Liver (tissue), 9 donors: ENCODE results near the gene SLC28A2. TPM values are rescaled to one million over a fixed set of nuclear protein-coding genes. Genes with fewer than 3 reads are reported as not detected.

Source experiments
- DNase-seq: peaks from one replicate; pipeline ENCODE4 v3.0.0-alpha.2; 2017; ENCODE audit warnings: low spot score
- H3K27ac ChIP-seq, 2 donors: one replicate each; pipeline ENCODE4 v1.7.0; 2013; ENCODE audit warnings: inconsistent platforms in 2 of 2, low read length in 2 of 2, control low read depth in 1 of 2, low read depth in 1 of 2, mild to moderate bottlenecking in 1 of 2
- H3K27me3 ChIP-seq, 4 donors: one replicate each; pipeline versions ENCODE4 v1.6.1 to v1.7.0; 2013; ENCODE audit warnings: low read length in 3 of 4, inconsistent platforms in 1 of 4, mild to moderate bottlenecking in 1 of 4, moderate library complexity in 1 of 4; ENCODE audit not compliant: control insufficient read depth in 4 of 4, insufficient read depth in 4 of 4
- H3K36me3 ChIP-seq, 4 donors: one replicate each; pipeline versions ENCODE4 v1.6.1 to v1.7.0; 2013; ENCODE audit warnings: low read length in 3 of 4, mild to moderate bottlenecking in 3 of 4, low read depth in 1 of 4, moderate library complexity in 1 of 4; ENCODE audit not compliant: control insufficient read depth in 4 of 4, insufficient read depth in 3 of 4
- H3K4me1 ChIP-seq, 4 donors: one replicate each; pipeline versions ENCODE4 v1.6.1 to v1.7.0; 2013; ENCODE audit warnings: low read length in 3 of 4, mild to moderate bottlenecking in 3 of 4, moderate library complexity in 1 of 4; ENCODE audit not compliant: control insufficient read depth in 4 of 4, insufficient read depth in 4 of 4
- H3K4me3 ChIP-seq, 3 donors: one replicate each; pipeline versions ENCODE4 v1.6.1 to v1.7.0; 2013; ENCODE audit warnings: low read length in 3 of 3, control low read depth in 1 of 3, low read depth in 1 of 3, mild to moderate bottlenecking in 1 of 3
- H3K9ac ChIP-seq, 2 donors: one replicate each; pipeline ENCODE4 v1.7.0; 2013; ENCODE audit warnings: low read length in 2 of 2, mild to moderate bottlenecking in 2 of 2, moderate library complexity in 2 of 2, control low read depth in 1 of 2, low read depth in 1 of 2
- H3K9me3 ChIP-seq, 4 donors: one replicate each; pipeline versions ENCODE4 v1.6.1 to v1.7.0; 2013; ENCODE audit warnings: low read length in 3 of 4; ENCODE audit not compliant: control insufficient read depth in 4 of 4
- CTCF ChIP-seq: fragments of 150-350 bp; IDR thresholded peaks from 2 replicates; pipeline ENCODE4 v1.5.1; 2017; ENCODE audit warnings: improper control_type of control experiment, low read depth, low read length; ENCODE audit not compliant: missing input control
- EGR1 ChIP-seq, 2 donors: IDR thresholded peaks; 2 replicates each; pipeline ENCODE4 v1.6.1; 2016 to 2018; ENCODE audit warnings: antibody characterized with exemption in 2 of 2, low read depth in 2 of 2
- FOXA1 ChIP-seq: IDR thresholded peaks from 2 replicates; pipeline ENCODE4 v1.6.1; 2016; ENCODE audit warnings: antibody characterized with exemption
- FOXA2 ChIP-seq: IDR thresholded peaks from 2 replicates; pipeline ENCODE4 v1.6.1; 2016; ENCODE audit warnings: antibody characterized with exemption
- GABPA ChIP-seq, 2 donors: IDR thresholded peaks in 1 of 2; conservative IDR thresholded peaks in 1 of 2; 2 replicates each; pipeline ENCODE4 v1.6.1; 2016; ENCODE audit warnings: antibody characterized with exemption in 2 of 2, mild to moderate bottlenecking in 1 of 2, moderate library complexity in 1 of 2
- HNF4A ChIP-seq, 2 donors: conservative IDR thresholded peaks; 2 replicates each; pipeline ENCODE4 v1.6.1; 2016; ENCODE audit warnings: antibody characterized with exemption in 2 of 2, mild to moderate bottlenecking in 2 of 2
- HNF4G ChIP-seq: IDR thresholded peaks from 2 replicates; pipeline ENCODE4 v1.6.1; 2016; ENCODE audit warnings: antibody characterized with exemption
- JUND ChIP-seq, 2 donors: IDR thresholded peaks; 2 replicates each; pipeline ENCODE4 v1.6.1; 2016; ENCODE audit warnings: antibody characterized with exemption in 2 of 2
- MAX ChIP-seq: IDR thresholded peaks from 2 replicates; pipeline ENCODE4 v1.6.1; 2016; ENCODE audit warnings: antibody characterized with exemption
- NR2F2 ChIP-seq: IDR thresholded peaks from 2 replicates; pipeline ENCODE4 v1.6.1; 2016; ENCODE audit warnings: antibody characterized with exemption
- RAD21 ChIP-seq, 2 donors: IDR thresholded peaks; 2 replicates each; pipeline ENCODE4 v1.6.1; 2016; ENCODE audit warnings: antibody characterized with exemption in 2 of 2, mild to moderate bottlenecking in 2 of 2
- REST ChIP-seq: IDR thresholded peaks from 2 replicates; pipeline ENCODE4 v1.6.1; 2016; ENCODE audit warnings: antibody characterized with exemption, mild to moderate bottlenecking
- RXRA ChIP-seq, 2 donors: IDR thresholded peaks; 2 replicates each; pipeline ENCODE4 v1.6.1; 2017 to 2018; ENCODE audit warnings: antibody characterized with exemption in 2 of 2, mild to moderate bottlenecking in 1 of 2
- SP1 ChIP-seq: IDR thresholded peaks from 2 replicates; pipeline ENCODE4 v1.6.1; 2018; ENCODE audit warnings: antibody characterized with exemption, mild to moderate bottlenecking
- TAF1 ChIP-seq: conservative IDR thresholded peaks from 2 replicates; pipeline ENCODE4 v1.6.1; 2016; ENCODE audit warnings: antibody characterized with exemption, mild to moderate bottlenecking
- YY1 ChIP-seq: IDR thresholded peaks from 2 replicates; pipeline ENCODE4 v1.6.1; 2016; ENCODE audit warnings: antibody characterized with exemption, mild to moderate bottlenecking
- WGBS: extraction: QIAGEN DNeasy Blood & Tissue Kit; methylation state at CpG from one replicate; pipeline ENCODE4 v1.1.7; 2013; 5-methylcytosine and 5-hydroxymethylcytosine counted together
- polyA plus RNA-seq, 2 donors: library from polyadenylated mRNA; stranded (reverse) in 1 of 2; unstranded in 1 of 2; fragments of 200-250 nt in 1 of 2; fragments of >200 nt in 1 of 2; fragmentation: Nextera tagmentation in 1 of 2; extraction: Ambion mirVana in 1 of 2; gene quantifications; one replicate each; pipeline versions ENCODE4 v1.2.1 to v1.2.3, GENCODE V29; 2013 to 2015
- total RNA-seq, 2 donors: library from RNA; depleted of rRNA; stranded (reverse); fragments of >200 nt; gene quantifications; one replicate each; pipeline ENCODE4 v1.2.3, GENCODE V29; 2014
- TF ChIP-seq, protein P1 (sequence below): IDR thresholded peaks from 2 replicates; pipeline ENCODE4 v1.6.1; 2016; ENCODE audit warnings: antibody characterized with exemption
- TF ChIP-seq, protein P2 (sequence below): IDR thresholded peaks from 2 replicates; pipeline ENCODE4 v1.6.1; 2016; ENCODE audit warnings: antibody characterized with exemption
- donor health status: healthy.
- donor health status: healthy.
- donor health status: healthy.
- donor health status: healthy.
- donor health status: healthy.

The SLC28A2 gene
- total and polyA plus RNA-seq, 4 donors = under 0.01 to 0.19 (median 0.02) TPM; not detected in 1

DNA sequence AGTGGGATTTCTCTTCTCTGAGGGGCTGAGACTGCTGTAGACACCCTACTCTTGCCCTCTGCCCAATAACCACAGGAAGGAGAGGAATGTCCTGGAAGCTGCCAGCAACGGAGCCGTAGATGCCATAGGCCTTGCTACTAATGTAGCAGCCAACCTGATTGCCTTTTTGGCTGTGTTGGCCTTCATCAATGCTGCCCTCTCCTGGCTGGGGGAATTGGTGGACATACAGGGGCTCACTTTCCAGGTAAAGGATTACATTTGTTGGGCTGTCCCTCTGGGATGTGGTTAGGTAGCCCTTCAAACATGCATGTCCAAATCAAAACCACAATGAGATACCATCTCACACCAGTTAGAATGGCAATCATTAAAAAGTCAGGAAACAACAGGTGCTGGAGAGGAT, 16.1 kb downstream of the SLC28A2 start:
- Histone ChIP-seq H3K27ac (no peak overlapping the region), H3K9me3 (no peaks in the 10 kb centered on the region), H3K27me3 (no peaks in the 10 kb centered on the region), H3K9ac (no peak overlapping the region), H3K4me3 (no peak overlapping the region), H3K4me1 (no peaks in the 10 kb centered on the region), H3K36me3 (no peaks in the 10 kb centered on the region)
- DNase-seq = peak; percentile 37
- TF ChIP-seq SP1 = no peak
- TF ChIP-seq FOXA1 = no peak
- TF ChIP-seq RAD21 (IDR thresholded peaks at IDR 0.05) = peak; percentile 82 to 87
- no peak for TF ChIP-seq NR2F2
- peak; percentile 60 for TF ChIP-seq CTCF
- no peak for TF ChIP-seq YY1
- TF ChIP-seq EGR1 (IDR thresholded peaks at IDR 0.05; ENCODE audit: low read depth in 2 of 2) = no peak
- TF ChIP-seq, protein P1, sequence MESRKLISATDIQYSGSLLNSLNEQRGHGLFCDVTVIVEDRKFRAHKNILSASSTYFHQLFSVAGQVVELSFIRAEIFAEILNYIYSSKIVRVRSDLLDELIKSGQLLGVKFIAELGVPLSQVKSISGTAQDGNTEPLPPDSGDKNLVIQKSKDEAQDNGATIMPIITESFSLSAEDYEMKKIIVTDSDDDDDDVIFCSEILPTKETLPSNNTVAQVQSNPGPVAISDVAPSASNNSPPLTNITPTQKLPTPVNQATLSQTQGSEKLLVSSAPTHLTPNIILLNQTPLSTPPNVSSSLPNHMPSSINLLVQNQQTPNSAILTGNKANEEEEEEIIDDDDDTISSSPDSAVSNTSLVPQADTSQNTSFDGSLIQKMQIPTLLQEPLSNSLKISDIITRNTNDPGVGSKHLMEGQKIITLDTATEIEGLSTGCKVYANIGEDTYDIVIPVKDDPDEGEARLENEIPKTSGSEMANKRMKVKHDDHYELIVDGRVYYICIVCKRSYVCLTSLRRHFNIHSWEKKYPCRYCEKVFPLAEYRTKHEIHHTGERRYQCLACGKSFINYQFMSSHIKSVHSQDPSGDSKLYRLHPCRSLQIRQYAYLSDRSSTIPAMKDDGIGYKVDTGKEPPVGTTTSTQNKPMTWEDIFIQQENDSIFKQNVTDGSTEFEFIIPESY = no peak
- 41% methylated on average over 2 of the region's 2 CpGs for WGBS

GRCh38 chr15:45274636-45275380, 22.8 kb downstream of the SLC28A2 start:
- Histone ChIP-seq H3K27me3 (no peaks in the 10 kb centered on the region), H3K27ac (no peak overlapping the region), H3K9ac (no peak overlapping the region), H3K4me1 (peaks cover 0 to 13% (median 11%) of the 10 kb centered on the region in 4 donors), H3K36me3 (no peaks in the 10 kb centered on the region), H3K9me3 (no peaks in the 10 kb centered on the region), H3K4me3 (no peak overlapping the region)
- no peak for DNase-seq
- 85% methylated on average over 5 of the region's 5 CpGs for WGBS
- TF ChIP-seq YY1 (no peak), GABPA (IDR thresholded peaks at IDR 0.05 in 1 of 2, conservative IDR thresholded peaks at IDR 0.05 in 1 of 2) (no peak), RXRA (IDR thresholded peaks at IDR 0.05) (no peak), RAD21 (IDR thresholded peaks at IDR 0.05) (no peak), FOXA2 (no peak), CTCF (no peak), HNF4G (no peak), FOXA1 (no peak), JUND (IDR thresholded peaks at IDR 0.05) (no peak), REST (no peak), MAX (no peak), HNF4A (conservative IDR thresholded peaks at IDR 0.05) (no peak), NR2F2 (no peak), SP1 (no peak), TAF1 (no peak), EGR1 (IDR thresholded peaks at IDR 0.05; ENCODE audit: low read depth in 2 of 2) (no peak)
- TF ChIP-seq, protein P1 = no peak
- TF ChIP-seq, protein P2, sequence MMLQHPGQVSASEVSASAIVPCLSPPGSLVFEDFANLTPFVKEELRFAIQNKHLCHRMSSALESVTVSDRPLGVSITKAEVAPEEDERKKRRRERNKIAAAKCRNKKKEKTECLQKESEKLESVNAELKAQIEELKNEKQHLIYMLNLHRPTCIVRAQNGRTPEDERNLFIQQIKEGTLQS = no peak
